ENCODE data around the gene SLC27A2. TPM values are rescaled to one million over a fixed set of nuclear protein-coding genes. Genes with fewer than 3 reads are reported as not detected.
"Not testable (repeated sequence)": the region's sequence is repeated elsewhere in the genome, so short reads cannot be mapped to it uniquely, and the experiment has no call there.

SLC27A2 gene
- total RNA-seq (2021) (0.77 and 0.79 TPM in 2 replicates), Bru-seq, nascent RNA (percentile 23 among the genes with signal in this experiment), BruChase-seq, experiment 1, labeled RNA remaining after a 2-hour chase (percentile 12 among the genes with signal in this experiment), BruChase-seq, experiment 2, labeled RNA remaining after a 6-hour chase (percentile 18 among the genes with signal in this experiment)
- long read RNA-seq, partial matches to known transcripts = 0 of 2 reads
- long read RNA-seq, other reads (novel, unspliced or antisense) = 0 of 2 reads

- H3K4me3 ChIP-seq (ENCODE audit: low read depth, low read length, poor library complexity, severe bottlenecking) = peak within 1 kb of the TSS; percentile 53
- H3K4me1 ChIP-seq (ENCODE audit: insufficient read depth, low read length, poor library complexity, severe bottlenecking) = no peaks in the 10 kb centered on the region
- ChIA-PET POLR2A (ENCODE audit: low non-redundant PET) (no interaction called here), CTCF (no interaction called here)
- intact Hi-C loops (cut with micrococcal nuclease; ENCODE audit: unreplicated experiment) = no loop called here
- peaks cover 12% of the 10 kb centered on the region for H3K27me3 ChIP-seq (replicated peaks; ENCODE audit: insufficient read depth, low read depth, low read length, poor library complexity)
- H3K27ac ChIP-seq (ENCODE audit: low read depth, low read length, poor library complexity, severe bottlenecking) = no peak within 1 kb of the TSS
- H3K9me3 ChIP-seq (ENCODE audit: low read depth, low read length, poor library complexity, severe bottlenecking) = no peaks in the 10 kb centered on the region
- no TSS peak for BruUV-seq (replicated peaks)
- DNase-seq (ENCODE audit: low spot score) = no peak
- no peaks in the 10 kb centered on the region for H3K36me3 ChIP-seq (ENCODE audit: insufficient read depth, low read length, poor library complexity, severe bottlenecking)
- TF ChIP-seq, protein P1, sequence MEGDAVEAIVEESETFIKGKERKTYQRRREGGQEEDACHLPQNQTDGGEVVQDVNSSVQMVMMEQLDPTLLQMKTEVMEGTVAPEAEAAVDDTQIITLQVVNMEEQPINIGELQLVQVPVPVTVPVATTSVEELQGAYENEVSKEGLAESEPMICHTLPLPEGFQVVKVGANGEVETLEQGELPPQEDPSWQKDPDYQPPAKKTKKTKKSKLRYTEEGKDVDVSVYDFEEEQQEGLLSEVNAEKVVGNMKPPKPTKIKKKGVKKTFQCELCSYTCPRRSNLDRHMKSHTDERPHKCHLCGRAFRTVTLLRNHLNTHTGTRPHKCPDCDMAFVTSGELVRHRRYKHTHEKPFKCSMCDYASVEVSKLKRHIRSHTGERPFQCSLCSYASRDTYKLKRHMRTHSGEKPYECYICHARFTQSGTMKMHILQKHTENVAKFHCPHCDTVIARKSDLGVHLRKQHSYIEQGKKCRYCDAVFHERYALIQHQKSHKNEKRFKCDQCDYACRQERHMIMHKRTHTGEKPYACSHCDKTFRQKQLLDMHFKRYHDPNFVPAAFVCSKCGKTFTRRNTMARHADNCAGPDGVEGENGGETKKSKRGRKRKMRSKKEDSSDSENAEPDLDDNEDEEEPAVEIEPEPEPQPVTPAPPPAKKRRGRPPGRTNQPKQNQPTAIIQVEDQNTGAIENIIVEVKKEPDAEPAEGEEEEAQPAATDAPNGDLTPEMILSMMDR (conservative IDR thresholded peaks at IDR 0.05; ENCODE audit: low read depth, low read length) = 0 out of 2 replicates have a peak, but pooled peaks have one; percentile 39
- TF ChIP-seq EZH2 (IDR thresholded peaks at IDR 0.05; ENCODE audit: borderline replicate concordance, low read depth, low read length, poor library complexity, severe bottlenecking) = peak; percentile 35
Observed at GRCh38 chr15:50181969-50182218, at the start of gene SLC27A2. SLC27A2 (plus strand) TSS chr15:50182196; CDS start chr15:50182428, 232 bp downstream.

DNA sequence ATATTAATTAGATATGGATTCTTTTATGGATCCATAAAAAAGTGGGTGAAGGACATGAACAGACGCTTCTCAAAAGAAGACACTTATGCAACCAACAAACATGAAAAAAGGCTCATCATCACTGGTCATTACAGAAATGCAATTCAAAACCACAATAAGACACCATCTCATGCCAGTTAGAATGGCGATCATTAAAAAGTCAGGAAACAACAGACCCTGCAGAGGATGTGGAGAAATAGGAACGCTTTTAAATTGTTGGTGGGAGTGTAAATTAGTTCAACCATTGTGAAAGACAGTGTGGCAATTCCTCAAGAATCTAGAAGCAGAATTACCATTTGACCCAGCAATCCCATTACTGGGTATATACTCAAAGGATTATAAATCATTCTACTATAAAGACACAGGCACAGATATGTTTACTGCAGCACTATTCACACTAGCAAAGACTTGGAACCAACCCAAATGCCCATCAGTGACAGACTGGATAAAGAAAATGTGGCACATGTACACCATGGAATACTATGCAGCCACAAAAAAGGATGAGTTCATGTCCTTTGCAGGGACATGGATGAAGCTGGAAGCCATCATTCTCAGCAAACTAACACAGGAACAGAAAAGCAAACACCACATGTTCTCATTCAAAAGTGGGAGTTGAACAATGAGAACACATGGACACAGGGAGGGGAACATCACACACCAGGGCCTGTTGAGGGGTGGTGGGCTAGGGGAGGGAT is 49.6 kb upstream of the SLC27A2 start:
- H3K27me3 ChIP-seq (replicated peaks; ENCODE audit: insufficient read depth, low read depth, low read length, poor library complexity); H3K4me1 ChIP-seq (ENCODE audit: insufficient read depth, low read length, poor library complexity, severe bottlenecking); H3K9me3 ChIP-seq (ENCODE audit: low read depth, low read length, poor library complexity, severe bottlenecking); BruUV-seq (replicated peaks); H3K36me3 ChIP-seq (ENCODE audit: insufficient read depth, low read length, poor library complexity, severe bottlenecking); DNase-seq (ENCODE audit: low spot score); H3K4me3 ChIP-seq (ENCODE audit: low read depth, low read length, poor library complexity, severe bottlenecking); intact Hi-C loops (cut with micrococcal nuclease; ENCODE audit: unreplicated experiment); POLR2A ChIA-PET (ENCODE audit: low non-redundant PET); CTCF ChIA-PET; H3K27ac ChIP-seq (ENCODE audit: low read depth, low read length, poor library complexity, severe bottlenecking): not testable (repeated sequence)

- no peak for TF ChIP-seq EZH2 (IDR thresholded peaks at IDR 0.05; ENCODE audit: borderline replicate concordance, low read depth, low read length, poor library complexity, severe bottlenecking)
- TF ChIP-seq, protein P1 (conservative IDR thresholded peaks at IDR 0.05; ENCODE audit: low read depth, low read length) = no peak
- DNase-seq (ENCODE audit: low spot score) = no peak
- no peaks in the 10 kb centered on the region for H3K4me1 ChIP-seq (ENCODE audit: insufficient read depth, low read length, poor library complexity, severe bottlenecking)
- BruUV-seq (replicated peaks) = no TSS peak
- no peaks in the 10 kb centered on the region for H3K9me3 ChIP-seq (ENCODE audit: low read depth, low read length, poor library complexity, severe bottlenecking)
- no peak overlapping the region for H3K4me3 ChIP-seq (ENCODE audit: low read depth, low read length, poor library complexity, severe bottlenecking)
- ChIA-PET POLR2A (ENCODE audit: low non-redundant PET) (no interaction called here), CTCF (interaction anchor here (1.0 kb wide), 1 partner anchor 11 kb away, joined by 3 read pairs; no protein-coding TSS in a partner anchor)
- H3K27ac ChIP-seq (ENCODE audit: low read depth, low read length, poor library complexity, severe bottlenecking) = no peak overlapping the region
- intact Hi-C loops (cut with micrococcal nuclease; ENCODE audit: unreplicated experiment) = no loop called here
- no peaks in the 10 kb centered on the region for H3K36me3 ChIP-seq (ENCODE audit: insufficient read depth, low read length, poor library complexity, severe bottlenecking)
- no peaks in the 10 kb centered on the region for H3K27me3 ChIP-seq (replicated peaks; ENCODE audit: insufficient read depth, low read depth, low read length, poor library complexity)
Observed at GRCh38 chr15:50134524-50135024, 47.4 kb upstream of the SLC27A2 start.
